GM18505 (cell line): ENCODE measurements around the gene ARHGAP44.

Experiments used
- ATAC-seq: cut with Tn5 transposase; IDR thresholded peaks from one replicate; pipeline ENCODE4 v1.9.1; 2021; ENCODE audit not compliant: unreplicated experiment
- POLR2A ChIP-seq: IDR thresholded peaks from 4 replicates; pipeline ENCODE4 v1.6.1; 2011; ENCODE audit warnings: borderline replicate concordance; ENCODE audit not compliant: insufficient read depth, insufficient read length; ENCODE audit errors: extremely low read depth

Gene ARHGAP44

GRCh38 chr17:12985431-12986293 lies 196.4 kb downstream of the ARHGAP44 start:
- TF ChIP-seq POLR2A = no peak
- ATAC-seq = no peak

- ATAC-seq = no peak
- no peak for TF ChIP-seq POLR2A
Observed at GRCh38 chr17:12987120-12987519, 197.8 kb downstream of the ARHGAP44 start.

GRCh38 chr17:12990041-12990808 lies 200.9 kb downstream of the ARHGAP44 start:
- no peak for TF ChIP-seq POLR2A

GRCh38 chr17:12990926-12991325 lies 201.6 kb downstream of the ARHGAP44 start:
- no peak for ATAC-seq
- no peak for TF ChIP-seq POLR2A

More at GRCh38 chr17:12990041-12990808, 200.9 kb downstream of the ARHGAP44 start:
- no peak for ATAC-seq

GRCh38 chr17:12992676-12993075 lies 203.4 kb downstream of the ARHGAP44 start:
- TF ChIP-seq POLR2A = no peak
- ATAC-seq = no peak

- TF ChIP-seq POLR2A = no peak
- no peak for ATAC-seq
Observed at GRCh38 chr17:12993631-12994030, 204.3 kb downstream of the ARHGAP44 start.

GRCh38 chr17:12994341-12995074 lies 205.2 kb downstream of the ARHGAP44 start:
- ATAC-seq = no peak
- TF ChIP-seq POLR2A = no peak

GRCh38 chr17:12995106-12995895 lies 206.0 kb downstream of the ARHGAP44 start:
- no peak for ATAC-seq
- no peak for TF ChIP-seq POLR2A

- no peak for ATAC-seq
- TF ChIP-seq POLR2A = no peak
Observed at GRCh38 chr17:12995896-12996295, 206.6 kb downstream of the ARHGAP44 start.

- TF ChIP-seq POLR2A = no peak
- ATAC-seq = no peak
Observed at GRCh38 chr17:12996357-12996756, 207.1 kb downstream of the ARHGAP44 start.

GRCh38 chr17:12996941-12997340 lies 207.6 kb downstream of the ARHGAP44 start:
- ATAC-seq = no peak
- TF ChIP-seq POLR2A = no peak

- ATAC-seq = no peak
Observed at GRCh38 chr17:12998461-12998860, 209.2 kb downstream of the ARHGAP44 start.

More at GRCh38 chr17:12998461-12998860, 209.2 kb downstream of the ARHGAP44 start:
- no peak for TF ChIP-seq POLR2A
